Chondrocyte (in vitro differentiated cells): ENCODE results near the gene CADM1. TPM values are rescaled to one million over a fixed set of nuclear protein-coding genes. Genes with fewer than 3 reads are reported as not detected.

ENCODE experiments used
- DNase-seq: peaks from one replicate; pipeline ENCODE4 v3.0.0; 2021; ENCODE audit warnings: mixed read lengths, low spot score
- H3K27ac Mint-ChIP-seq: one replicate; pipeline ENCODE4 v1.8.0; 2021; ENCODE audit warnings: mild to moderate bottlenecking, moderate library complexity, mixed read lengths; ENCODE audit not compliant: unreplicated experiment
- H3K27me3 Mint-ChIP-seq: 2 replicates; pipeline ENCODE4 v1.8.0; 2021; ENCODE audit warnings: low read depth, mixed read lengths
- H3K36me3 Mint-ChIP-seq: 2 replicates; pipeline ENCODE4 v1.8.0; 2021; ENCODE audit warnings: low read depth, mixed read lengths
- H3K4me1 Mint-ChIP-seq: 2 replicates; pipeline ENCODE4 v1.8.0; 2021; ENCODE audit warnings: low read depth, mild to moderate bottlenecking, mixed read lengths
- H3K4me3 Mint-ChIP-seq: one replicate; pipeline ENCODE4 v1.8.0; 2021; ENCODE audit warnings: mild to moderate bottlenecking, moderate library complexity, mixed read lengths; ENCODE audit not compliant: unreplicated experiment
- H3K9me3 Mint-ChIP-seq: 2 replicates; pipeline ENCODE4 v1.8.0; 2021; ENCODE audit warnings: low read depth, mixed read lengths
- total RNA-seq: library from RNA; stranded (reverse); gene quantifications from 3 replicates; pipeline ENCODE4 v1.2.1, GENCODE V29; 2021
- TF ChIP-seq, protein P1 (sequence below): fragments of 200-600 bp; sonication (generic); IDR thresholded peaks from 2 replicates; pipeline ENCODE4 v1.5.0; 2021; ENCODE audit warnings: antibody characterized with exemption, mild to moderate bottlenecking, moderate library complexity

The CADM1 gene
- total RNA-seq, 1 donor from 2014 or later, result 29.0 TPM

DNA sequence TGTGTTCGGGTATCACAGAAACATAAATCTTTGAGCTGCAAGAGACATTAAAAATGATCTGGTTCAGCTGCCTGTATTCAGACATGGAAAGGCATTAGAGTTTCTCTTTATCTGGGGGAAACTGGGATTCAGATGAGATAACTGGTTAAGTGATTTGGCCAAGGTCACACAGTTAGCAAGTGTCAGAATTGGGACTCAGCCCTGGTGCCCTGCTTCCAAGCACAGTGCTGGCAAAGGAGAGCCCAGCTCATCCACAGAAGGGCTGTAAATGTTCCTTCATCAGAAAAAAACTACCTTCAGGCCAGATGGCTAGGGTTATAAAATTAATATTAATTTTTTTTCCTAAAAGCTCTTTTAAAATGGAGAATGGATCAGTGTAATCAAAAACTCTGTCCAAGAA is 20.4 kb upstream of the CADM1 start:
- Mint-ChIP-seq H3K27me3 (peaks cover 34% of the 10 kb centered on the region), H3K4me3 (no peak overlapping the region)

DNA sequence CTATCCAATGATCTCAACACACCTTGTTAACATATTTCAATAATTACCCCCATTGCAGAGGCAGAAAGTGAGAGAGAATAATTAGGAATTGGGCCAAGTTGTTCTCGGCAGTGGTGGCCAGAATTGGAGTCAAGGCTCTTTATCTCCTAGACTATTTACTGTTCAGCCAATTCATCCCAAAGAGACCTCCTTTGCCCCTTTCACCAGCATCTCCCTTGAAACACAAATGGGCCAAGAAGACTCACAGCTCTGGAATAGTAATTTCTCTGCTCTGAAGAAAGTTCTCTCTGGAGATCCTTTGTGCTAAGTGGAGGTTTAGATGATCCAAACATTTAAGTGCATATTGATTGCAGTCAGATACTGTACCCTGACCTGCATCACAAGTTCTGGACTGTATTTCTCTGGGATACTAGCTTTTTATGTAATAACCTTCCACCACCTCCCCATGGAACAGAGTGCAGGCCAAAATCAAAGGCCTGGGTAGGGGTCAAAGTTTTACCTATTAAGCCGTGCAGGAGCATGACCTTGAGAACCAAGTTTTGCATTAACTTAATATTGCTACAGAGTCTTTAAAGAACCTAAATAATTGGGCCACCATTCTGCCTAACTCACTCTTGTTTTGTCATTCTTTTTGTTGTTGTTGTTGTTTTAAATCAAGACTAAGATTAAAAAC is 19.6 kb upstream of the CADM1 start:
- no peak overlapping the region for H3K27ac Mint-ChIP-seq
- H3K4me3 Mint-ChIP-seq, result no peak overlapping the region
- H3K27me3 Mint-ChIP-seq, result peaks cover 34% of the 10 kb centered on the region
- no peaks in the 10 kb centered on the region for H3K9me3 Mint-ChIP-seq
- TF ChIP-seq, protein P1, sequence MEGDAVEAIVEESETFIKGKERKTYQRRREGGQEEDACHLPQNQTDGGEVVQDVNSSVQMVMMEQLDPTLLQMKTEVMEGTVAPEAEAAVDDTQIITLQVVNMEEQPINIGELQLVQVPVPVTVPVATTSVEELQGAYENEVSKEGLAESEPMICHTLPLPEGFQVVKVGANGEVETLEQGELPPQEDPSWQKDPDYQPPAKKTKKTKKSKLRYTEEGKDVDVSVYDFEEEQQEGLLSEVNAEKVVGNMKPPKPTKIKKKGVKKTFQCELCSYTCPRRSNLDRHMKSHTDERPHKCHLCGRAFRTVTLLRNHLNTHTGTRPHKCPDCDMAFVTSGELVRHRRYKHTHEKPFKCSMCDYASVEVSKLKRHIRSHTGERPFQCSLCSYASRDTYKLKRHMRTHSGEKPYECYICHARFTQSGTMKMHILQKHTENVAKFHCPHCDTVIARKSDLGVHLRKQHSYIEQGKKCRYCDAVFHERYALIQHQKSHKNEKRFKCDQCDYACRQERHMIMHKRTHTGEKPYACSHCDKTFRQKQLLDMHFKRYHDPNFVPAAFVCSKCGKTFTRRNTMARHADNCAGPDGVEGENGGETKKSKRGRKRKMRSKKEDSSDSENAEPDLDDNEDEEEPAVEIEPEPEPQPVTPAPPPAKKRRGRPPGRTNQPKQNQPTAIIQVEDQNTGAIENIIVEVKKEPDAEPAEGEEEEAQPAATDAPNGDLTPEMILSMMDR, result no peak
- no peaks in the 10 kb centered on the region for H3K36me3 Mint-ChIP-seq
- no peak for DNase-seq
- H3K4me1 Mint-ChIP-seq, result peaks cover 8% of the 10 kb centered on the region

More for the DNA sequence above, 20.4 kb upstream of the CADM1 start:
- peaks cover 8% of the 10 kb centered on the region for H3K4me1 Mint-ChIP-seq
- H3K27ac Mint-ChIP-seq, result no peak overlapping the region
- no peaks in the 10 kb centered on the region for H3K9me3 Mint-ChIP-seq
- TF ChIP-seq, protein P1, result no peak
- no peak for DNase-seq
- H3K36me3 Mint-ChIP-seq, result no peaks in the 10 kb centered on the region

DNA sequence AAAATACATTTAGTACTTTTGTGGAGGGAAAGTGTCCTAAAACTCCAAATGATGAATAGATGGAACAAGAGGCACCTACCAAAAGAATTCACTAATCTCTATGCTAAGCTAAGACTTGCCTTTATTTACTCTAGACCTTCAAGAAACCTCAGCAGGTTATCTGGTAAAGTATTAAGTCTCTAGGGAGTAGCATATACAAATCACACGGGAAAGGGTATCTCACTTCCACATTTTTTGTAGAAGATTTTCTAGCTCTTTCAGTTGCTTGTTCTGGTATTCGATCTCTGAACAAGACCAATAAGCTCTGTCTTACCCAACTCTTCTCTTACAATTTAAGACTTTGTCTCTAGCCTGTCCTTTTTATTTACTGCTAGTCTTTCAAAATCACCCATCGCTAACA is 18.1 kb upstream of the CADM1 start:
- Mint-ChIP-seq H3K4me1 (peaks cover 8% of the 10 kb centered on the region), H3K27me3 (peaks cover 40% of the 10 kb centered on the region), H3K4me3 (no peak overlapping the region), H3K27ac (no peak overlapping the region), H3K9me3 (no peaks in the 10 kb centered on the region), H3K36me3 (no peaks in the 10 kb centered on the region)
- TF ChIP-seq, protein P1, result no peak
- no peak for DNase-seq

DNA sequence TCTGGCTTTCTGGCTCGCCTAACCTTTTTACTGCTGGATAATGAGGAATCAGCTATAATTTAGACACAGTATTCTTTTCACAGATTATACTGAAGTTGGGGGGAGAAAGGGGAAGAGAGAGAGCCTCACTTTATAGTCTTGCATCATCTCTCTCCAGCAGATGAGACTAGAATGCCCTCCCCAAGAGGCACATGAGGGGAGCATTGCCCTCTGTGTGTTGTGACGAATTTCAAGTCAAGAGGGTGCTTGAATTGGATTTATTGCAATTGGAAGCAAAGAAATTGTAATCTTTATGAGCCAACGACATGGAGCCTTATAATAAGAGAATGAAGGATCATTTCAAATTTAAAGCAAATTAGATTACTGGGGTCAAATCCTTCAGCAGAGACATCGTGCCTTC is 17.6 kb upstream of the CADM1 start:
- H3K27ac Mint-ChIP-seq, result no peak overlapping the region
- peaks cover 8% of the 10 kb centered on the region for H3K4me1 Mint-ChIP-seq
- H3K9me3 Mint-ChIP-seq, result no peaks in the 10 kb centered on the region
- TF ChIP-seq, protein P1, result no peak
- H3K4me3 Mint-ChIP-seq, result no peak overlapping the region
- H3K36me3 Mint-ChIP-seq, result no peaks in the 10 kb centered on the region
- no peak for DNase-seq
- peaks cover 40% of the 10 kb centered on the region for H3K27me3 Mint-ChIP-seq

DNA sequence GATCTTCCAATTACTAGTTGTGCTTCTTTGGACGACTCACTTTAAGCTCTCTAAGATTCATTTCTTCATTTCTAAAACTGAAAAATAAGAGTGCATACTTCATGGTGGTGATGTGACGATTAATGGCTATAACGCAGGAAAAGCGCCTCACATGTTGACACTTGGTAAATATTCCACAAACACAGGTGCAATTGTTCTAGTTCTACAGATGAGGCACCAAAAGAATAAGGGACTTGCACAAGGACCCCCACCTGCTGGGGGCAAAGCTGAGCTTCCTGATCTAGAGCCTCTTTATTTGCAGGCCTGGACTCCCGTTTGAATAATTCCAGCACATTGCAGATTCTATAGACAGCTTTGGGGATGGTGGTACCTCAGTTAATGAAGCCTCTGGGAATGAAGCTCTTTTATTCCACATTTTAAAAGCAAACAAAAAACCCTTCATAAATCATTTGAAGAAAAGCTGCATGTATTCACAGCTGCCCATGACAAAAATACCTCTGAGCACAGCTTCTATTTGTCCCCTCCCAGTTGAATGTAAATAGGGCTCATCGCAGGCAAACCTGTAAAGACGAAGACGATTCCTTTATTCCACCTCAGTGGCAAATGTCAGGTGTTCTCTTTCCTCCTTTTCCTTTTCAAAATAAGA is 14.9 kb upstream of the CADM1 start:
- Mint-ChIP-seq H3K27me3 (peaks cover 48% of the 10 kb centered on the region), H3K27ac (no peak overlapping the region), H3K4me3 (no peak overlapping the region), H3K36me3 (peaks cover 2% of the 10 kb centered on the region), H3K4me1 (peaks cover 8% of the 10 kb centered on the region), H3K9me3 (no peaks in the 10 kb centered on the region)
- no peak for DNase-seq
- TF ChIP-seq, protein P1, result no peak
